HCT116 (cell line): ENCODE data around the gene PRR35. TPM values are rescaled to one million over a fixed set of nuclear protein-coding genes. Genes with fewer than 3 reads are reported as not detected.

ENCODE experiments used
- ATAC-seq: fragments of 200-7000 bp; cut with Tn5 transposase; 2 replicates; pipeline ENCODE4 v1.9.1; 2020; ENCODE audit warnings: mild to moderate bottlenecking, moderate library complexity
- BruUV-seq: library from RNA; stranded (reverse); fragments of 400-500 nt; replicated peaks from 2 replicates; lab custom pipeline; 2021; lab: Mats Ljungman, UMichigan
- CTCF ChIA-PET: fragments of 300-600 bp; sonication (Branson Sonifier 250); formaldehyde crosslinking; loops from one replicate; lab custom pipeline; 2021; ENCODE audit warnings: antibody characterized with exemption; lab: Charles Lee
- POLR2A ChIA-PET: fragments of 300-600, 350-600 bp; sonication (Branson Sonifier 250); formaldehyde crosslinking; loops from one replicate; lab custom pipeline; 2021; ENCODE audit warnings: antibody characterized with exemption; lab: Charles Lee
- RAD21 ChIA-PET, 2 experiments: fragments of 300-600 bp; sonication (Branson Sonifier 250); formaldehyde crosslinking; loops; one replicate each; lab custom pipeline; 2023; ENCODE audit warnings: low total read pairs in 2 of 2; ENCODE audit not compliant: uncharacterized antibody in 2 of 2, unreplicated experiment in 2 of 2, low non-redundant PET in 1 of 2; lab: Charles Lee
- DNase-seq: peaks from one replicate; pipeline ENCODE4 v3.0.0-alpha.2; 2010; ENCODE audit warnings: low read depth, low spot score
- H2AFZ ChIP-seq: fragments of 200-600 bp; shearing (Covaris generic), sonication (generic); 2 replicates; pipeline ENCODE4 v1.6.1; 2017; ENCODE audit warnings: low read depth, mixed run types, mixed read lengths, antibody characterized with exemption, low read length; ENCODE audit not compliant: poor library complexity, severe bottlenecking
- H3K27ac ChIP-seq: 2 replicates; pipeline ENCODE4 v1.5.1; 2012; ENCODE audit warnings: low read depth, low read length
- H3K27me3 ChIP-seq: fragments of 200-600 bp; sonication (generic); 2 replicates; pipeline ENCODE4 v1.6.1; 2016; ENCODE audit warnings: mixed run types, low read length, mixed read lengths; ENCODE audit not compliant: insufficient read depth
- H3K36me3 ChIP-seq, 2 experiments: fragments of 200-500 bp in 1 of 2; fragments of 200-600 bp in 1 of 2; sonication (Bioruptor generic) in 1 of 2; sonication (generic) in 1 of 2; 2 replicates each; pipeline versions ENCODE4 v1.5.1 to v1.6.1; 2014 to 2016; ENCODE audit warnings: low read length in 2 of 2, inconsistent platforms in 1 of 2, mixed read lengths in 1 of 2, mixed run types in 1 of 2; ENCODE audit not compliant: insufficient read depth in 2 of 2, control insufficient read depth in 1 of 2
- H3K4me1 ChIP-seq, 2 experiments: fragments of 200-600 bp in 1 of 2; sonication (generic) in 1 of 2; 2 replicates each; pipeline versions ENCODE4 v1.5.1 to v1.6.1; 2012 to 2017; ENCODE audit warnings: low read length in 2 of 2, inconsistent platforms in 1 of 2, mild to moderate bottlenecking in 1 of 2, mixed read lengths in 1 of 2, mixed run types in 1 of 2, moderate library complexity in 1 of 2; ENCODE audit not compliant: insufficient read depth in 2 of 2, control insufficient read depth in 1 of 2
- H3K4me2 ChIP-seq: fragments of 200-600 bp; sonication (generic); 2 replicates; pipeline ENCODE4 v1.6.1; 2017; ENCODE audit warnings: mixed run types, low read length, mixed read lengths
- H3K4me3 ChIP-seq, 2 experiments: fragments of 200-600 bp in 1 of 2; sonication (generic) in 1 of 2; replicated peaks in 1 of 2; 2 replicates each; pipeline ENCODE4 v1.5.1; 2011 to 2016; ENCODE audit warnings: low read length in 2 of 2, control low read depth in 1 of 2, low read depth in 1 of 2, mild to moderate bottlenecking in 1 of 2, mixed read lengths in 1 of 2, mixed run types in 1 of 2
- H3K79me2 ChIP-seq: fragments of 200-600 bp; sonication (generic); 2 replicates; pipeline ENCODE4 v1.6.1; 2017; ENCODE audit warnings: mild to moderate bottlenecking, mixed run types, low read length, moderate library complexity, mixed read lengths; ENCODE audit not compliant: insufficient read depth
- H3K9ac ChIP-seq: fragments of 200-600 bp; sonication (generic); 2 replicates; pipeline ENCODE4 v1.6.1; 2016; ENCODE audit warnings: low read length, mixed read lengths
- H3K9me2 ChIP-seq: fragments of 200-600 bp; sonication (generic), shearing (Covaris generic); 2 replicates; pipeline ENCODE4 v1.6.1; 2017; ENCODE audit warnings: mixed run types, mild to moderate bottlenecking, moderate library complexity; ENCODE audit not compliant: insufficient read depth
- H3K9me3 ChIP-seq, 2 experiments: fragments of 200-500 bp in 1 of 2; fragments of 200-600 bp in 1 of 2; sonication (Bioruptor generic) in 1 of 2; sonication (generic) in 1 of 2; 2 replicates each; pipeline ENCODE4 v1.6.1; 2014 to 2017; ENCODE audit warnings: low read length in 2 of 2, mixed read lengths in 2 of 2, inconsistent platforms in 1 of 2, low read depth in 1 of 2, mild to moderate bottlenecking in 1 of 2, mixed run types in 1 of 2, moderate library complexity in 1 of 2; ENCODE audit not compliant: control insufficient read depth in 1 of 2, insufficient read depth in 1 of 2
- H4K20me1 ChIP-seq: fragments of 200-600 bp; sonication (generic), shearing (Covaris generic); 2 replicates; pipeline ENCODE4 v1.6.1; 2017; ENCODE audit warnings: mixed run types, mild to moderate bottlenecking, moderate library complexity; ENCODE audit not compliant: insufficient read depth
- ATF3 ChIP-seq: IDR thresholded peaks from 2 replicates; pipeline ENCODE4 v1.6.1; 2012
- CBX3 ChIP-seq: IDR thresholded peaks from 2 replicates; pipeline ENCODE4 v1.6.1; 2012; ENCODE audit warnings: low read depth
- CEBPB ChIP-seq: IDR thresholded peaks from 2 replicates; pipeline ENCODE4 v1.6.1; 2012; ENCODE audit warnings: low read depth
- CTCF ChIP-seq, 3 experiments: fragments of 200-600 bp in 1 of 3; sonication (generic) in 1 of 3; IDR thresholded peaks in 2 of 3; conservative IDR thresholded peaks in 1 of 3; 2 replicates each; pipeline ENCODE4 v1.5.1; 2012 to 2017; ENCODE audit warnings: low read depth in 2 of 3, low read length in 2 of 3, antibody characterized with exemption in 1 of 3, borderline replicate concordance in 1 of 3, control low read depth in 1 of 3, mild to moderate bottlenecking in 1 of 3, mixed read lengths in 1 of 3, mixed run types in 1 of 3, moderate library complexity in 1 of 3; ENCODE audit not compliant: insufficient read depth in 1 of 3
- EGR1 ChIP-seq: IDR thresholded peaks from 2 replicates; pipeline ENCODE4 v1.6.1; 2012; ENCODE audit warnings: low read depth
- ELF1 ChIP-seq: IDR thresholded peaks from 2 replicates; pipeline ENCODE4 v1.6.1; 2012; ENCODE audit warnings: low read depth, borderline replicate concordance
- EZH2 ChIP-seq: fragments of 200-600 bp; sonication (generic); IDR thresholded peaks from 2 replicates; pipeline ENCODE4 v1.6.1; 2017; ENCODE audit warnings: antibody characterized with exemption, mixed run types
- EZH2phosphoT487 ChIP-seq: fragments of 200-600 bp; IDR thresholded peaks from 2 replicates; pipeline ENCODE4 v1.6.1; 2018; ENCODE audit warnings: antibody characterized with exemption, borderline replicate concordance
- FOSL1 ChIP-seq: IDR thresholded peaks from 2 replicates; pipeline ENCODE4 v1.6.1; 2012; ENCODE audit warnings: low read depth
- JUND ChIP-seq: IDR thresholded peaks from 2 replicates; pipeline ENCODE4 v1.6.1; 2012
- POLR2A ChIP-seq: IDR thresholded peaks from 2 replicates; pipeline ENCODE4 v1.7.0; 2011; ENCODE audit warnings: borderline replicate concordance; ENCODE audit not compliant: insufficient read depth, insufficient read length; ENCODE audit errors: extremely low read depth
- POLR2AphosphoS5 ChIP-seq: IDR thresholded peaks from 2 replicates; pipeline ENCODE4 v1.6.1; 2011; ENCODE audit warnings: mild to moderate bottlenecking, low read depth, low read length, moderate library complexity
- RAD21 ChIP-seq: IDR thresholded peaks from 2 replicates; pipeline ENCODE4 v1.6.1; 2012; ENCODE audit warnings: low read depth, mild to moderate bottlenecking
- REST ChIP-seq: IDR thresholded peaks from 2 replicates; pipeline ENCODE4 v1.6.1; 2012; ENCODE audit warnings: low read depth
- SIN3A ChIP-seq: IDR thresholded peaks from 2 replicates; pipeline ENCODE4 v1.6.1; 2012; ENCODE audit warnings: low read depth
- SP1 ChIP-seq: IDR thresholded peaks from 2 replicates; pipeline ENCODE4 v1.6.1; 2012; ENCODE audit warnings: low read depth
- SRF ChIP-seq: IDR thresholded peaks from 2 replicates; pipeline ENCODE4 v1.6.1; 2012; ENCODE audit warnings: low read depth
- TCF7L2 ChIP-seq: IDR thresholded peaks from 2 replicates; pipeline ENCODE4 v1.7.0; 2011; ENCODE audit warnings: borderline replicate concordance, inconsistent platforms; ENCODE audit not compliant: insufficient read depth, insufficient read length; ENCODE audit errors: extremely low read depth
- YY1 ChIP-seq: IDR thresholded peaks from 2 replicates; pipeline ENCODE4 v1.6.1; 2011; ENCODE audit warnings: low read length, low read depth, moderate library complexity, mild to moderate bottlenecking; ENCODE audit not compliant: insufficient replicate concordance; ENCODE audit errors: extremely low read depth
- ZBTB33 ChIP-seq: IDR thresholded peaks from 2 replicates; pipeline ENCODE4 v1.6.1; 2011; ENCODE audit warnings: mild to moderate bottlenecking, low read length, moderate library complexity; ENCODE audit not compliant: insufficient replicate concordance; ENCODE audit errors: extremely low read depth
- intact Hi-C: fragments of 100-400 bp; cut with micrococcal nuclease; formaldehyde crosslinking; loops from 2 replicates; pipeline ENCODE4 v1.10.0; 2022
- total RNA-seq: library from RNA; stranded (reverse); gene quantifications from one replicate; pipeline ENCODE4 v1.2.1, GENCODE V29; 2021; ENCODE audit not compliant: unreplicated experiment

PRR35 gene
- total RNA-seq, 1 experiment from 2014 or later: not detected

- Histone ChIP-seq H3K4me1 (peaks cover 19 to 41% of the 10 kb centered on the region in 2 experiments), H3K4me2 (peak overlapping the region; percentile 77), H3K27me3 (no peaks in the 10 kb centered on the region), H3K9me3 (no peaks in the 10 kb centered on the region), H4K20me1 (no peaks in the 10 kb centered on the region), H3K36me3 (peaks cover 0 to 6% of the 10 kb centered on the region in 2 experiments; a peak in 1 of 4 replicates), H3K9me2 (no peaks in the 10 kb centered on the region), H3K9ac (peak overlapping the region; percentile 84), H3K79me2 (peaks cover 65% of the 10 kb centered on the region), H2AFZ (no peak overlapping the region), H3K4me3 (peak overlapping the region; percentile 62 to 70), H3K27ac (peak overlapping the region; percentile 91)
- ChIA-PET POLR2A (no interaction called here), RAD21 (no interaction called here), CTCF (no interaction called here)
- BruUV-seq: no TSS peak
- TF ChIP-seq ATF3 (no peak), CTCF (IDR thresholded peaks at IDR 0.05 in 2 of 3, conservative IDR thresholded peaks at IDR 0.05 in 1 of 3; ENCODE audit: borderline replicate concordance in 1 of 3, insufficient read depth in 1 of 3, low read depth in 2 of 3, low read length in 2 of 3) (no peak), SRF (no peak), SIN3A (no peak), EZH2phosphoT487 (no peak), FOSL1 (no peak), EZH2 (no peak), POLR2A (no peak), ZBTB33 (no peak), YY1 (no peak), REST (no peak), ELF1 (no peak), CBX3 (no peak), RAD21 (no peak), TCF7L2 (no peak), EGR1 (no peak), SP1 (no peak), POLR2AphosphoS5 (no peak), JUND (no peak), CEBPB (no peak)
- DNase-seq (no peak), ATAC-seq (no peak)
- intact Hi-C loops: no loop called here
Measured at GRCh38 chr16:529012-529575, 31.1 kb upstream of the PRR35 start.
